ENCODE measurements around the gene CHST11.
"Not testable (repeated sequence)": the region's sequence is repeated elsewhere in the genome, so short reads cannot be mapped to it uniquely, and the experiment has no call there.

Gene CHST11

DNA sequence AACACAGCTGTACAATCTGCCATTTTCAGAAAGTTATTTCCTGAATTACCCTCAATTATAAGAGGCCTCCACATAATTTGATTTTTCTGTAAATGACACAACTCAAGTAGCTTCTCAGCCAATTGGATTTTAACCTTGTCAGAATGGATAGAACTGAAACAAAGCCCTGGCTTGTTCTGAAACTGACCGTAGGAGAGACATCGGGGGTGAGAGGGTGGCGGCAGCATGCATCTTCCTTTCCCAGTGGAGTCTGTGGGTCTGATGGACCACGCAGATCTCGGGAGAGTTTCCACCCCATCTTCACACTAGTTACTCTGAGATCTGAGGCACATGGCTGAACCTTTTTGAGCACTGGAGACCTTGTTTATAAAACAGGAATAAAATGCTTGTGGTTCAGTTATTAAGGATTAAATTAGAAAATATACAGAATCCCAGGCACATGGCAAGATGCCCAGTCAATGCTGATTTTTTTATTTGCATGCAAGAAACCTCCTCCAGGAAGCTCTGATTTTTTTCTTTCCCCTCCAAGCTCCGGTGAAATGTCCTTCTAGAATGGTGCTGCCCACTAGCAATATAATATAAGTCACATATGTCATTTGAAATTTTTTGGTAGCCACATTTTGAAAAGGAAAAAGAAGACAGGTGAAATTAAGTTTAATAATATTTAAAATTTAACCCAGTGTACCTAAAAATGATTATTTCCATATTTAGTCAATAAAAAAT is 153.9 kb downstream of the CHST11 start:
- no peak overlapping the region for H3K4me3 ChIP-seq (ENCODE audit: low read length)

GRCh38 chr12:104611671-104612070 is 154.9 kb downstream of the CHST11 start:
- no peak for DNase-seq (ENCODE audit: low read depth)
- H3K4me3 ChIP-seq (ENCODE audit: low read length) = no peak overlapping the region
- TF ChIP-seq CTCF (conservative IDR thresholded peaks at IDR 0.05; ENCODE audit: low read length) = no peak

More for the DNA sequence above, 153.9 kb downstream of the CHST11 start:
- no peak for TF ChIP-seq CTCF (conservative IDR thresholded peaks at IDR 0.05; ENCODE audit: low read length)
- DNase-seq (ENCODE audit: low read depth) = no peak

GRCh38 chr12:104613372-104613771 is 156.6 kb downstream of the CHST11 start:
- not testable (repeated sequence) for H3K4me3 ChIP-seq (ENCODE audit: low read length); DNase-seq (ENCODE audit: low read depth)

GRCh38 chr12:104615048-104615561 is 158.4 kb downstream of the CHST11 start:
- H3K4me3 ChIP-seq (ENCODE audit: low read length) = no peak overlapping the region
- TF ChIP-seq CTCF (conservative IDR thresholded peaks at IDR 0.05; ENCODE audit: low read length) = no peak
- DNase-seq (ENCODE audit: low read depth) = peak; percentile 93

DNA sequence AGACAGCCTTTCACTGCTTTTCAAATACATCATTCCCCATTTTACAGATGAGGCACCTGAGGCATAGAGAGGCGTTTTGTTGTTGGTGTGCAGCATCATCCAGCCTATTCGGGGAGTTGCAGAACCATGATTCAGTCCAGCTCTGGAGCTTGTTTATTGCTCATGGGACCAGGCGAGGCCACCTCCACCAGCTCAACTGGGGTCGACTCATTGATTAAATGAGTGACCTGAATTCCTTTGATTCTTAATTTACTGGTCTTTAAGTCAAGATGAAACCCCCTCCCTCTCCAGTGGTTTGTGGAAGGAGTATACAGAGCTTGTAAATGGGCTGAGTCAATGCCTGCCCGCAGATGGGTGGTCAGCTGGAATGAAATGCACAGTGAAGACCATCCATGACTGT is 161.9 kb downstream of the CHST11 start:
- no peak for TF ChIP-seq CTCF (conservative IDR thresholded peaks at IDR 0.05; ENCODE audit: low read length)
- DNase-seq (ENCODE audit: low read depth) = no peak
- no peak overlapping the region for H3K4me3 ChIP-seq (ENCODE audit: low read length)

GRCh38 chr12:104619305-104619704 is 162.6 kb downstream of the CHST11 start:
- no peak for DNase-seq (ENCODE audit: low read depth)
- no peak overlapping the region for H3K4me3 ChIP-seq (ENCODE audit: low read length)
- TF ChIP-seq CTCF (conservative IDR thresholded peaks at IDR 0.05; ENCODE audit: low read length) = no peak

DNA sequence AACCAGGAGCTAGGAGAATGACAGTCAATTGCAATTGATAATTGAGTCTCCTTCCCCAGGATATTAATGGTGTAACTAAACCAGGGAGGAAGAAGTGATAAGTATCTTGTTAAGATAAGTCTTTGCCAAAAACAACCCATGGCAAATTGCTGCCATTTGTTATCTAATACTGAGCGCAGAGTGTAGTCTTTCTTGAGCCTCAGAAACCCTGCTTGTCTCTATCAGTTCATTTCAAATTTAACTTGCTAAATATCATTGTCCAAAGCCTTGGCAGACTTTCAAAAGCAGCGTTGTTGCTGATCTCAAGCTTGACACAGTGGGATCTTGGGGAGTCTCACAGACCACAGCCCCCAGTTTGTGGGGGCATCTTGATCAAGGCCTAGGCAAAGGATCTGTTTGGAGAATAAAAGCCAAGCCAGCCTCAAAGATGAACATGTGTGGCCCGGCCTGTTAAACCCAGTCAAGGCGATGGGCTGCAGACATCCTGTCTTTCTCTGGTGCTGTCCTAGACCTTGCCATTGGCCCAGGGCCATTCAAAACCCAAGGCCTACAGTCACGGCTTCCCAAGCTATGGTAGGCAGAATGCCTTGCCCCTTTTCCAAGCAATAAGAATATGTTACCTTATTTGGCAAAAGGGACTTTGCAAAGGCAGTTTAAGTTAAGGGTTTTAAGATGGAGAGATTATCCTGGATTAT is 164.2 kb downstream of the CHST11 start:
- no peak overlapping the region for H3K4me3 ChIP-seq (ENCODE audit: low read length)
- no peak for TF ChIP-seq CTCF (conservative IDR thresholded peaks at IDR 0.05; ENCODE audit: low read length)
- no peak for DNase-seq (ENCODE audit: low read depth)

Measured in AG10803 (cell line).